PC-3 (cell line): ENCODE results near the gene RETREG1.

Source experiments
- EZH2 ChIP-seq: fragments of 300-600 bp; sonication (generic); IDR thresholded peaks from one replicate; pipeline ENCODE4 v1.6.1; 2017; ENCODE audit warnings: antibody characterized with exemption, mild to moderate bottlenecking, low read length; ENCODE audit not compliant: unreplicated experiment
- EZH2phosphoT487 ChIP-seq: fragments of 300-600 bp; sonication (generic); IDR thresholded peaks from 2 replicates; pipeline ENCODE4 v1.6.1; 2018; ENCODE audit warnings: mild to moderate bottlenecking, antibody characterized with exemption, low read length, borderline replicate concordance
- TF ChIP-seq, protein P1 (sequence below): fragments of 300-600 bp; sonication (generic); conservative IDR thresholded peaks from 2 replicates; pipeline ENCODE4 v1.5.1; 2017; ENCODE audit warnings: antibody characterized with exemption, low read depth, mild to moderate bottlenecking, low read length

DNA sequence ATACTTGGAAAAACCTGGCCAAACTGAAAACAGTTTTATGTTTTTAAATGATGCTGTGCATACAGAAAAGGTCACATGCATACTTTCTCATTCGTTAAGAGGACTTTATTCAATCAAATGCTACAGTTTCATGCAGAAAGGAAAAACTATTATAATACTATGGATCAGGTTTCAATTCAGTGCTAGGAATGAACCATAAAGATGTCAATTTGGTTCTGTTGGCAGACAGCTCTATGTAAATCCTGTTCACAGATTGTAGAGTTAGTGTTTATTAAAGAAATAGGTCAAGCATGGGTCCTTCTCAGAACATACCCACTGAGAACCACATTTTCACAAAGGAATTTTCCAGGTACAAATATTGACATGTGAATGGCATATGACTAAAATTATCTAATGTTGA lies 57.1 kb downstream of the RETREG1 start:
- TF ChIP-seq, protein P1, sequence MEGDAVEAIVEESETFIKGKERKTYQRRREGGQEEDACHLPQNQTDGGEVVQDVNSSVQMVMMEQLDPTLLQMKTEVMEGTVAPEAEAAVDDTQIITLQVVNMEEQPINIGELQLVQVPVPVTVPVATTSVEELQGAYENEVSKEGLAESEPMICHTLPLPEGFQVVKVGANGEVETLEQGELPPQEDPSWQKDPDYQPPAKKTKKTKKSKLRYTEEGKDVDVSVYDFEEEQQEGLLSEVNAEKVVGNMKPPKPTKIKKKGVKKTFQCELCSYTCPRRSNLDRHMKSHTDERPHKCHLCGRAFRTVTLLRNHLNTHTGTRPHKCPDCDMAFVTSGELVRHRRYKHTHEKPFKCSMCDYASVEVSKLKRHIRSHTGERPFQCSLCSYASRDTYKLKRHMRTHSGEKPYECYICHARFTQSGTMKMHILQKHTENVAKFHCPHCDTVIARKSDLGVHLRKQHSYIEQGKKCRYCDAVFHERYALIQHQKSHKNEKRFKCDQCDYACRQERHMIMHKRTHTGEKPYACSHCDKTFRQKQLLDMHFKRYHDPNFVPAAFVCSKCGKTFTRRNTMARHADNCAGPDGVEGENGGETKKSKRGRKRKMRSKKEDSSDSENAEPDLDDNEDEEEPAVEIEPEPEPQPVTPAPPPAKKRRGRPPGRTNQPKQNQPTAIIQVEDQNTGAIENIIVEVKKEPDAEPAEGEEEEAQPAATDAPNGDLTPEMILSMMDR = no peak
- no peak for TF ChIP-seq EZH2
- no peak for TF ChIP-seq EZH2phosphoT487
